ENCODE data around the gene ELK4.

The ELK4 gene

GRCh38 chr1:205563927-205564441 is 67.8 kb downstream of the ELK4 start:
- no peak for DNase-seq (ENCODE audit: low spot score)

DNA sequence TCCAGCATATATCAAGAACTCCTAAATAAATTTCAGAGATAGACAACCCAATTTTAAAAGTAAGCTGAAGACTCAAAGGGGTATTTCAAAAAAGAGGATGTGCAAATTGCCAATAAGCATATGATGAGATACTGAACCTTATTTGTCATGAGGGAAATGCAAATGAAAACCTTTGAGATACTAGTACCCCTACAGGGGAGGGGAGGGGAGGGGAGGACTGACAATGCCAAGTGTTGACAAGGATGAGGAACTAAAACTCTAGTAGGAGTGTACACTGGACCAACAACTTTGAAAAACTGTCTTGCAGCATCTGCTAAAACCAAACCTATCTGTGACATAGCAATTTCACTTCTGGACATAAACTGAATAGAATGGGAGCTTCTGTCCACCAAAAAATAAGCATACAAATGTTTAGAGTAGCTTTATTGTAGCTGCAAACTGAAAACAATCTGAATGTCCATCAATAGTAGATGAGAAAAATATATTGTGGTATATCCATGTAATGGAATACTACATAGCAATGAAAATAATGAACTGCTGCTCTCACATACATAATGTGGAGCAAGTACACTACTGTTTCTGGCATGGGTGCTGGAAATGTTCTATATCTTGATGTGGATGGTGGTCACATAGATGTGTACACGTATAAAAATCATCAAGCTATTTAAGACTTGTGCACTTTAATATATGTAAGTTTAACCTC is 70.2 kb downstream of the ELK4 start:
- no peak for DNase-seq (ENCODE audit: low spot score)

All from AG08395 (cell line).